H1 (cell line): Measurements from ENCODE around the gene ADAMTS3. TPM values are rescaled to one million over a fixed set of nuclear protein-coding genes. Genes with fewer than 3 reads are reported as not detected.

Source experiments
- CTCF ChIA-PET: fragments of 300-600 bp; sonication (Branson Sonifier 250); formaldehyde crosslinking; loops from one replicate; lab custom pipeline; 2021; ENCODE audit not compliant: partially characterized antibody; lab: Charles Lee
- POLR2A ChIA-PET: fragments of 300-600 bp; sonication (Branson Sonifier 250); formaldehyde crosslinking; loops from one replicate; lab custom pipeline; 2021; ENCODE audit warnings: inconsistent platforms; ENCODE audit not compliant: partially characterized antibody; lab: Charles Lee
- DNase-seq, 2 experiments: peaks; one replicate each; pipeline versions ENCODE4 v3.0.0 to v3.0.0-alpha.2; 2010 to 2022; ENCODE audit warnings: low spot score in 2 of 2, low read depth in 1 of 2, mixed read lengths in 1 of 2
- FAIRE-seq: peaks from 2 replicates; lab custom pipeline; 2011; peaks lifted over from hg19 to GRCh38; lab: Jason Lieb, UNC
- H2AFZ ChIP-seq: 2 replicates; pipeline ENCODE4 v1.8.1; 2012; ENCODE audit warnings: low read length, inconsistent platforms
- H2AK5ac ChIP-seq: 2 replicates; pipeline ENCODE4 v1.6.1; 2013; ENCODE audit warnings: low read depth, low read length
- H2BK120ac ChIP-seq: replicated peaks from 2 replicates; pipeline ENCODE3; 2013; ENCODE audit warnings: low read depth, low read length, inconsistent platforms
- H2BK12ac ChIP-seq: 2 replicates; pipeline ENCODE4 v1.6.1; 2013; ENCODE audit warnings: low read depth, low read length
- H2BK15ac ChIP-seq: 2 replicates; pipeline ENCODE4 v1.6.1; 2013; ENCODE audit warnings: low read length
- H2BK20ac ChIP-seq: 2 replicates; pipeline ENCODE4 v1.6.1; 2013; ENCODE audit warnings: low read length
- H2BK5ac ChIP-seq: 2 replicates; pipeline ENCODE4 v1.6.1; 2013; ENCODE audit warnings: low read depth, low read length
- H3K14ac ChIP-seq: 2 replicates; pipeline ENCODE4 v1.6.1; 2013; ENCODE audit warnings: inconsistent platforms; ENCODE audit not compliant: insufficient read length
- H3K18ac ChIP-seq: 2 replicates; pipeline ENCODE4 v1.6.1; 2013; ENCODE audit warnings: low read length; ENCODE audit errors: extremely low read depth
- H3K23ac ChIP-seq: 2 replicates; pipeline ENCODE4 v1.6.1; 2013; ENCODE audit warnings: inconsistent platforms; ENCODE audit not compliant: insufficient read length
- H3K23me2 ChIP-seq: 2 replicates; pipeline ENCODE4 v1.6.1; 2013; ENCODE audit warnings: low read depth, low read length
- H3K27ac ChIP-seq: 2 replicates; pipeline ENCODE4 v1.6.1; 2011; ENCODE audit warnings: low read depth, low read length, inconsistent platforms
- H3K27me3 ChIP-seq, 4 experiments: replicated peaks in 1 of 4; 1 replicate in 1 of 4; 2 replicates in 3 of 4; pipeline versions ENCODE4 v1.6.1 to v1.8.1; 2011 to 2013; ENCODE audit warnings: low read length in 3 of 4, mild to moderate bottlenecking in 3 of 4, inconsistent platforms in 2 of 4, mixed read lengths in 2 of 4, moderate library complexity in 1 of 4; ENCODE audit not compliant: control insufficient read depth in 3 of 4, insufficient read depth in 3 of 4; ENCODE audit errors: extremely low read depth in 1 of 4
- H3K36me3 ChIP-seq, 4 experiments: 2 replicates each; pipeline versions ENCODE4 v1.6.1 to v1.8.1; 2011 to 2013; ENCODE audit warnings: mild to moderate bottlenecking in 4 of 4, low read length in 3 of 4, moderate library complexity in 2 of 4, control low read depth in 1 of 4, inconsistent platforms in 1 of 4; ENCODE audit not compliant: insufficient read depth in 4 of 4, control insufficient read depth in 2 of 4
- H3K4ac ChIP-seq: replicated peaks from 2 replicates; pipeline ENCODE3; 2013; ENCODE audit warnings: low read length, low read depth, mixed read lengths, inconsistent platforms; ENCODE audit not compliant: insufficient read length
- H3K4me1 ChIP-seq, 4 experiments: replicated peaks in 1 of 4; 1 replicate in 1 of 4; 2 replicates in 3 of 4; pipeline versions ENCODE4 v1.6.1 to v1.8.1; 2011 to 2013; ENCODE audit warnings: low read length in 3 of 4, inconsistent platforms in 2 of 4, mixed read lengths in 1 of 4; ENCODE audit not compliant: insufficient read depth in 4 of 4, control insufficient read depth in 3 of 4
- H3K4me2 ChIP-seq, 2 experiments: 2 replicates each; pipeline versions ENCODE4 v1.6.1 to v1.8.1; 2011 to 2013; ENCODE audit warnings: low read depth in 2 of 2, low read length in 2 of 2, control low read depth in 1 of 2, inconsistent platforms in 1 of 2, mild to moderate bottlenecking in 1 of 2; ENCODE audit not compliant: insufficient read depth in 1 of 2
- H3K4me3 ChIP-seq, 4 experiments: fragments of 200-600, 300-600 bp in 1 of 4; sonication (generic), shearing (Covaris generic), sonication (Bioruptor Twin) in 1 of 4; 2 replicates each; pipeline versions ENCODE4 v1.5.1 to v1.8.1; 2011 to 2016; ENCODE audit warnings: low read length in 4 of 4, low read depth in 3 of 4, control low read depth in 2 of 4, inconsistent platforms in 2 of 4, mild to moderate bottlenecking in 2 of 4, mixed read lengths in 1 of 4, moderate library complexity in 1 of 4; ENCODE audit not compliant: insufficient read depth in 2 of 4; ENCODE audit errors: extremely low read depth in 1 of 4
- H3K56ac ChIP-seq: replicated peaks from 2 replicates; pipeline ENCODE3; 2013; ENCODE audit warnings: low read depth, mild to moderate bottlenecking, mixed read lengths, low read length, inconsistent platforms; ENCODE audit not compliant: insufficient read length
- H3K79me1 ChIP-seq: 2 replicates; pipeline ENCODE4 v1.6.1; 2013; ENCODE audit warnings: low read depth, low read length, control low read depth
- H3K79me2 ChIP-seq, 2 experiments: 2 replicates each; pipeline versions ENCODE4 v1.6.1 to v1.8.1; 2012 to 2013; ENCODE audit warnings: low read length in 2 of 2, mild to moderate bottlenecking in 2 of 2, inconsistent platforms in 1 of 2; ENCODE audit not compliant: insufficient read depth in 2 of 2, control insufficient read depth in 1 of 2
- H3K9ac ChIP-seq, 4 experiments: replicated peaks in 1 of 4; 1 replicate in 1 of 4; 2 replicates in 3 of 4; pipeline versions ENCODE4 v1.6.1 to v1.8.1; 2011 to 2013; ENCODE audit warnings: low read depth in 3 of 4, low read length in 3 of 4, control low read depth in 2 of 4, mild to moderate bottlenecking in 2 of 4, moderate library complexity in 2 of 4, inconsistent platforms in 1 of 4; ENCODE audit errors: extremely low read depth in 1 of 4
- H3K9me3 ChIP-seq, 2 experiments: 2 replicates each; pipeline versions ENCODE4 v1.6.1 to v1.8.1; 2012 to 2013; ENCODE audit warnings: mild to moderate bottlenecking in 2 of 2, moderate library complexity in 2 of 2, control low read depth in 1 of 2, inconsistent platforms in 1 of 2, low read depth in 1 of 2, low read length in 1 of 2, mixed read lengths in 1 of 2; ENCODE audit not compliant: insufficient read depth in 2 of 2
- H4K20me1 ChIP-seq, 2 experiments: replicated peaks in 1 of 2; 2 replicates each; pipeline versions ENCODE3 to v1.8.1; 2011 to 2013; ENCODE audit warnings: inconsistent platforms in 2 of 2, low read length in 2 of 2, mild to moderate bottlenecking in 1 of 2; ENCODE audit not compliant: insufficient read depth in 2 of 2, control insufficient read depth in 1 of 2
- H4K5ac ChIP-seq: 2 replicates; pipeline ENCODE4 v1.6.1; 2013; ENCODE audit warnings: low read length, low read depth, mixed read lengths, inconsistent platforms; ENCODE audit not compliant: insufficient read length
- H4K8ac ChIP-seq: 2 replicates; pipeline ENCODE4 v1.8.0; 2013; ENCODE audit warnings: mild to moderate bottlenecking, moderate library complexity, low read length, inconsistent platforms; ENCODE audit not compliant: insufficient read depth; ENCODE audit errors: extremely low read depth
- H4K91ac ChIP-seq: replicated peaks from 2 replicates; pipeline ENCODE3; 2013; ENCODE audit warnings: low read length, mixed read lengths, inconsistent platforms; ENCODE audit not compliant: insufficient read length
- CBX8 ChIP-seq: fragments of 300-800, 300-1000 bp; sonication (generic); IDR thresholded peaks from 2 replicates; pipeline ENCODE4 v1.7.1; 2016; ENCODE audit warnings: low read depth, low read length, borderline replicate concordance
- CTBP2 ChIP-seq: IDR thresholded peaks from 2 replicates; pipeline ENCODE4 v1.7.0; 2011; ENCODE audit warnings: borderline replicate concordance, mild to moderate bottlenecking, moderate library complexity, mixed read lengths, low read length; ENCODE audit not compliant: insufficient read depth, insufficient read length
- MAX ChIP-seq: IDR thresholded peaks from 2 replicates; pipeline ENCODE4 v1.6.1; 2012; ENCODE audit warnings: inconsistent platforms
- POLR2AphosphoS5 ChIP-seq: IDR thresholded peaks from 2 replicates; pipeline ENCODE4 v1.6.1; 2011; ENCODE audit warnings: low read depth, low read length
- RAD21 ChIP-seq, 2 experiments: IDR thresholded peaks in 1 of 2; conservative IDR thresholded peaks in 1 of 2; 2 replicates each; pipeline ENCODE4 v1.6.1; 2011; ENCODE audit warnings: low read depth in 2 of 2, low read length in 2 of 2, improper control_type of control experiment in 1 of 2, inconsistent platforms in 1 of 2, mild to moderate bottlenecking in 1 of 2, moderate library complexity in 1 of 2
- RNF2 ChIP-seq: fragments of 200-900, 300-1000 bp; sonication (generic); IDR thresholded peaks from 2 replicates; pipeline ENCODE4 v1.7.1; 2016; ENCODE audit warnings: borderline replicate concordance, low read depth, mild to moderate bottlenecking, antibody characterized with exemption, low read length; ENCODE audit not compliant: poor library complexity, severe bottlenecking; ENCODE audit errors: missing control alignments
- TAF7 ChIP-seq: optimal IDR thresholded peaks from 2 replicates; pipeline ENCODE3; 2011; ENCODE audit warnings: low read depth, mild to moderate bottlenecking, inconsistent platforms, low read length, moderate library complexity, borderline replicate concordance
- WGBS, 2 experiments: shearing (Covaris generic) in 1 of 2; methylation state at CpG; one replicate each; pipeline versions ENCODE4 v1.1.6 to v1.1.7; 2013 to 2015; ENCODE audit warnings: low lambda C conversion rate in 2 of 2, mixed read lengths in 2 of 2, inconsistent platforms in 1 of 2, low coverage in 1 of 2, missing lambda C conversion rate in 1 of 2; ENCODE audit not compliant: insufficient replicate concordance in 2 of 2, insufficient coverage in 1 of 2, insufficient read length in 1 of 2; ENCODE audit errors: extremely low coverage in 1 of 2, missing lambda C conversion rate in 1 of 2; 5-methylcytosine and 5-hydroxymethylcytosine counted together
- polyA plus RNA-seq, 7 experiments: library from polyadenylated mRNA; depleted of rRNA in 3 of 7; stranded (reverse) in 5 of 7; unstranded in 2 of 7; fragments of >200 nt in 5 of 7; fragments of 200-250 nt in 2 of 7; gene quantifications; 1 replicate in 5 of 7; 2 replicates in 1 of 7; 4 replicates in 1 of 7; pipeline versions ENCODE4 v1.2.1 to v1.2.3, GENCODE V29; 2011 to 2013; ENCODE audit warnings: missing spikeins in 2 of 7, mixed read lengths in 2 of 7
- total RNA-seq: library from RNA; stranded (reverse); fragmentation: NEBNext Ultra II Directional; extraction: Animal tissue kit (Norgen Biotek cat#: 25700); gene quantifications from 2 replicates; pipeline ENCODE4 v1.2.1, GENCODE V29; 2021

The ADAMTS3 gene
- total and polyA plus RNA-seq, 2 of the 8 experiments (the other 6 are each of a cell fraction or from before 2014, with no cell fraction given): 1.3 to 3.4 TPM

- WGBS, 2 experiments: 87% methylated on average over 6 of the region's 6 CpGs; no CpG with 5 or more reads in 1 of the 2 experiments
Measured at GRCh38 chr4:72577211-72577610, 8.2 kb upstream of the ADAMTS3 start.

More at GRCh38 chr4:72577211-72577610, 8.2 kb upstream of the ADAMTS3 start:
- CTCF ChIA-PET: no interaction called here
- Histone ChIP-seq H3K56ac (no peak overlapping the region), H3K9ac (no peak overlapping the region), H3K4ac (no peak overlapping the region), H3K27me3 (no peaks in the 10 kb centered on the region), H3K4me3 (no peak overlapping the region), H2BK15ac (no peak overlapping the region), H3K4me2 (no peak overlapping the region), H3K36me3 (no peaks in the 10 kb centered on the region), H3K23me2 (no peaks in the 10 kb centered on the region), H3K9me3 (no peaks in the 10 kb centered on the region), H2BK12ac (no peak overlapping the region), H2AFZ (no peak overlapping the region), H3K27ac (no peak overlapping the region), H3K18ac (no peak overlapping the region), H2BK120ac (no peak overlapping the region), H3K79me2 (no peaks in the 10 kb centered on the region), H4K20me1 (no peaks in the 10 kb centered on the region), H2BK5ac (no peak overlapping the region), H3K23ac (no peak overlapping the region), H2AK5ac (no peak overlapping the region), H3K79me1 (no peaks in the 10 kb centered on the region), H4K8ac (no peak overlapping the region), H3K14ac (no peak overlapping the region), H4K5ac (no peak overlapping the region), H3K4me1 (no peaks in the 10 kb centered on the region), H4K91ac (no peak overlapping the region), H2BK20ac (no peak overlapping the region)
- TF ChIP-seq RNF2 (no peak), CTBP2 (no peak), TAF7 (no peak), POLR2AphosphoS5 (no peak), MAX (no peak), RAD21 (IDR thresholded peaks at IDR 0.05 in 1 of 2, conservative IDR thresholded peaks at IDR 0.05 in 1 of 2; ENCODE audit: low read depth in 2 of 2, low read length in 2 of 2) (no peak), CBX8 (no peak)
- DNase-seq (no peak), FAIRE-seq (no peak)
- POLR2A ChIA-PET: no interaction called here
